Measurements from ENCODE around the gene IGHMBP2.

GRCh38 chr11:68956547-68957254 is 53.0 kb downstream of the IGHMBP2 start:
- TF ChIP-seq CTCF (IDR thresholded peaks at IDR 0.05; ENCODE audit: borderline replicate concordance, extremely low read depth, low read length, poor library complexity, severe bottlenecking) = no peak
- no peak for TF ChIP-seq EZH2 (IDR thresholded peaks at IDR 0.05; ENCODE audit: borderline replicate concordance, low read depth, low read length, severe bottlenecking)

All from DND-41 (cell line).